ENCODE measurements around the gene HAUS8.
"Not testable (repeated sequence)": the region's sequence is repeated elsewhere in the genome, so short reads cannot be mapped to it uniquely, and the experiment has no call there.

The HAUS8 gene

GRCh38 chr19:17031741-17032140, 43.5 kb downstream of the HAUS8 start:
- DNase-seq = no peak

GRCh38 chr19:17027535-17027975, 47.7 kb downstream of the HAUS8 start:
- no peak for DNase-seq

GRCh38 chr19:17026706-17027534, 48.3 kb downstream of the HAUS8 start, which contains the start of gene CPAMD8:
CPAMD8 (minus strand) TSS chr19:17026810; CDS start chr19:17026642, 168 bp downstream.
- no peak for DNase-seq

- no peak for DNase-seq
Measured at GRCh38 chr19:17025991-17026658, 49.1 kb downstream of the HAUS8 start.

- DNase-seq = no peak
Measured at GRCh38 chr19:17025361-17025760, 49.9 kb downstream of the HAUS8 start.

GRCh38 chr19:17024941-17025340, 50.3 kb downstream of the HAUS8 start:
- DNase-seq = not testable (repeated sequence)

- DNase-seq = no peak
Measured at GRCh38 chr19:17023805-17024204, 51.4 kb downstream of the HAUS8 start.

GRCh38 chr19:17022738-17023137, 52.5 kb downstream of the HAUS8 start:
- DNase-seq = no peak

- DNase-seq = no peak
Measured at GRCh38 chr19:17021793-17022590, 53.3 kb downstream of the HAUS8 start.

- no peak for DNase-seq
Measured at GRCh38 chr19:17021328-17021727, 53.9 kb downstream of the HAUS8 start.

GRCh38 chr19:17020823-17021222, 54.4 kb downstream of the HAUS8 start:
- DNase-seq = no peak

GRCh38 chr19:17020385-17020784, 54.9 kb downstream of the HAUS8 start:
- DNase-seq = no peak

- DNase-seq = not testable (repeated sequence)
Measured at GRCh38 chr19:17014212-17014861, 60.9 kb downstream of the HAUS8 start.

- no peak for DNase-seq
Measured at GRCh38 chr19:17011485-17011884, 63.8 kb downstream of the HAUS8 start.

- no peak for DNase-seq
Measured at GRCh38 chr19:17006579-17006978, 68.7 kb downstream of the HAUS8 start.

GRCh38 chr19:17005000-17005399, 70.3 kb downstream of the HAUS8 start:
- DNase-seq = no peak

GRCh38 chr19:17004386-17004785, 70.9 kb downstream of the HAUS8 start:
- DNase-seq = no peak

- DNase-seq = no peak
Measured at GRCh38 chr19:17002455-17002854, 72.8 kb downstream of the HAUS8 start.

GRCh38 chr19:17001603-17002183, 73.6 kb downstream of the HAUS8 start:
- DNase-seq = no peak

All from NK-92 treated with Interleukin-12 subunit alpha and Interleukin-12 subunit beta, amount 100 ng/mL, for 24 hours (cell line).